ENCODE data around the gene KCNQ5. TPM values are rescaled to one million over a fixed set of nuclear protein-coding genes. Genes with fewer than 3 reads are reported as not detected.

KCNQ5 gene
- total RNA-seq, 1 experiment from 2014 or later: 0.07 TPM

GRCh38 chr6:73121421-73121993 lies 499.6 kb downstream of the KCNQ5 start:
- Histone ChIP-seq H4K20me1 (ENCODE audit: control insufficient read depth, insufficient read depth, insufficient read length) (no peaks in the 10 kb centered on the region), H3K79me2 (ENCODE audit: insufficient read depth, low read length) (no peaks in the 10 kb centered on the region)
- no CpG with 5 or more reads among the region's 4 CpGs for WGBS (ENCODE audit: extremely low coverage, insufficient read length, low lambda C conversion rate)

More at GRCh38 chr6:73121421-73121993, 499.6 kb downstream of the KCNQ5 start:
- Histone ChIP-seq H3K4me2 (ENCODE audit: insufficient read depth, insufficient read length, low read length) (no peak overlapping the region), H3T11ph (ENCODE audit: low read length) (no peak overlapping the region), H4K91ac (ENCODE audit: insufficient read length, low read depth, low read length) (no peak overlapping the region), H2BK15ac (ENCODE audit: low read depth, low read length) (no peak overlapping the region), H3K4ac (ENCODE audit: low read depth, low read length) (no peak overlapping the region), H3K4me1 (ENCODE audit: insufficient read depth, low read length) (no peaks in the 10 kb centered on the region; the same call in 1 of the 2 replicates), H2BK20ac (ENCODE audit: low read depth, low read length, poor library complexity, severe bottlenecking) (no peak overlapping the region), H4K5ac (ENCODE audit: insufficient read length, low read depth, low read length) (no peak overlapping the region), H3K56ac (ENCODE audit: insufficient read length, low read depth, low read length) (no peak overlapping the region), H3K79me1 (ENCODE audit: insufficient read depth, low read depth, low read length, poor library complexity, severe bottlenecking) (no peaks in the 10 kb centered on the region), H3K23me2 (ENCODE audit: insufficient read length, low read depth, low read length, poor library complexity, severe bottlenecking) (no peaks in the 10 kb centered on the region), H3K27ac (ENCODE audit: insufficient read length, low read depth, low read length) (no peak overlapping the region), H3K9me3 (ENCODE audit: control insufficient read depth, low read depth, low read length) (no peaks in the 10 kb centered on the region), H3K27me3 (ENCODE audit: insufficient read depth, low read length) (no peaks in the 10 kb centered on the region), H4K8ac (replicated peaks; ENCODE audit: insufficient read length, low read depth, low read length) (no peak overlapping the region), H2BK120ac (ENCODE audit: low read depth, low read length, poor library complexity, severe bottlenecking) (no peak overlapping the region), H2BK5ac (ENCODE audit: insufficient read length, low read length) (no peak overlapping the region), H3K23ac (ENCODE audit: insufficient read length, low read depth, low read length) (no peak overlapping the region), H2AFZ (ENCODE audit: low read length) (no peak overlapping the region), H3K14ac (ENCODE audit: insufficient read depth, low read length) (no peak overlapping the region), H2BK12ac (ENCODE audit: insufficient read length, low read depth, low read length) (no peak overlapping the region), H3K9ac (ENCODE audit: extremely low read depth, insufficient read length, low read length) (no peak overlapping the region), H2AK5ac (ENCODE audit: insufficient read length, low read length) (no peak overlapping the region), H3K18ac (ENCODE audit: insufficient read length, low read depth, low read length) (no peak overlapping the region)
- Mint-ChIP-seq H3K9me3 (no peaks in the 10 kb centered on the region), H3K36me3 (ENCODE audit: insufficient read depth in 1 of 3, low read depth in 3 of 3) (no peaks in the 10 kb centered on the region), H3K4me3 (no peak overlapping the region), H3K4me1 (no peaks in the 10 kb centered on the region), H3K27ac (no peak overlapping the region), H3K27me3 (ENCODE audit: low read depth) (no peaks in the 10 kb centered on the region; the same call in 1 of the 2 replicates)
- TF ChIP-seq, protein P1, sequence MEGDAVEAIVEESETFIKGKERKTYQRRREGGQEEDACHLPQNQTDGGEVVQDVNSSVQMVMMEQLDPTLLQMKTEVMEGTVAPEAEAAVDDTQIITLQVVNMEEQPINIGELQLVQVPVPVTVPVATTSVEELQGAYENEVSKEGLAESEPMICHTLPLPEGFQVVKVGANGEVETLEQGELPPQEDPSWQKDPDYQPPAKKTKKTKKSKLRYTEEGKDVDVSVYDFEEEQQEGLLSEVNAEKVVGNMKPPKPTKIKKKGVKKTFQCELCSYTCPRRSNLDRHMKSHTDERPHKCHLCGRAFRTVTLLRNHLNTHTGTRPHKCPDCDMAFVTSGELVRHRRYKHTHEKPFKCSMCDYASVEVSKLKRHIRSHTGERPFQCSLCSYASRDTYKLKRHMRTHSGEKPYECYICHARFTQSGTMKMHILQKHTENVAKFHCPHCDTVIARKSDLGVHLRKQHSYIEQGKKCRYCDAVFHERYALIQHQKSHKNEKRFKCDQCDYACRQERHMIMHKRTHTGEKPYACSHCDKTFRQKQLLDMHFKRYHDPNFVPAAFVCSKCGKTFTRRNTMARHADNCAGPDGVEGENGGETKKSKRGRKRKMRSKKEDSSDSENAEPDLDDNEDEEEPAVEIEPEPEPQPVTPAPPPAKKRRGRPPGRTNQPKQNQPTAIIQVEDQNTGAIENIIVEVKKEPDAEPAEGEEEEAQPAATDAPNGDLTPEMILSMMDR (conservative IDR thresholded peaks at IDR 0.05): no peak
- no peak for DNase-seq

Measured in H9 (cell line).